Measurements from ENCODE around the gene CPTP. TPM values are rescaled to one million over a fixed set of nuclear protein-coding genes. Genes with fewer than 3 reads are reported as not detected.

CPTP gene
- total and polyA plus RNA-seq, 2 of the 13 experiments (the other 11 are each of a cell fraction or from before 2014, with no cell fraction given) = 5.5 to 9.3 TPM

GRCh38 chr1:1361982-1362423, 37.4 kb downstream of the CPTP start (continued):
- TF ChIP-seq GATA4 (IDR thresholded peaks at IDR 0.05; ENCODE audit: borderline replicate concordance, low read depth) (no peak), TSC22D2 (CRISPR knock-in tag; IDR thresholded peaks at IDR 0.05; ENCODE audit: borderline replicate concordance) (no peak), PRMT3 (CRISPR knock-in tag; IDR thresholded peaks at IDR 0.05; ENCODE audit: borderline replicate concordance, low read depth) (no peak), SATB2 (CRISPR knock-in tag; IDR thresholded peaks at IDR 0.05) (no peak), MXD1 (CRISPR knock-in tag; IDR thresholded peaks at IDR 0.05) (no peak), ZNF713 (CRISPR knock-in tag; IDR thresholded peaks at IDR 0.05) (no peak), SP1 (IDR thresholded peaks at IDR 0.05) (no peak), SP1 (CRISPR knock-in tag; IDR thresholded peaks at IDR 0.05) (no peak), REL (CRISPR knock-in tag; conservative IDR thresholded peaks at IDR 0.05) (no peak), FOXO1 (CRISPR knock-in tag; IDR thresholded peaks at IDR 0.05) (no peak), HDAC2 (CRISPR knock-in tag; IDR thresholded peaks at IDR 0.05) (0 out of 2 replicates have a peak, but pooled peaks have one; percentile 32), SOX6 (IDR thresholded peaks at IDR 0.05) (no peak), SOX6 (CRISPR knock-in tag; IDR thresholded peaks at IDR 0.05) (no peak), SIX1 (CRISPR knock-in tag; IDR thresholded peaks at IDR 0.05; ENCODE audit: borderline replicate concordance) (no peak), AKNA (CRISPR knock-in tag; IDR thresholded peaks at IDR 0.05; ENCODE audit: borderline replicate concordance) (no peak)
- TF ChIP-seq, protein P1, sequence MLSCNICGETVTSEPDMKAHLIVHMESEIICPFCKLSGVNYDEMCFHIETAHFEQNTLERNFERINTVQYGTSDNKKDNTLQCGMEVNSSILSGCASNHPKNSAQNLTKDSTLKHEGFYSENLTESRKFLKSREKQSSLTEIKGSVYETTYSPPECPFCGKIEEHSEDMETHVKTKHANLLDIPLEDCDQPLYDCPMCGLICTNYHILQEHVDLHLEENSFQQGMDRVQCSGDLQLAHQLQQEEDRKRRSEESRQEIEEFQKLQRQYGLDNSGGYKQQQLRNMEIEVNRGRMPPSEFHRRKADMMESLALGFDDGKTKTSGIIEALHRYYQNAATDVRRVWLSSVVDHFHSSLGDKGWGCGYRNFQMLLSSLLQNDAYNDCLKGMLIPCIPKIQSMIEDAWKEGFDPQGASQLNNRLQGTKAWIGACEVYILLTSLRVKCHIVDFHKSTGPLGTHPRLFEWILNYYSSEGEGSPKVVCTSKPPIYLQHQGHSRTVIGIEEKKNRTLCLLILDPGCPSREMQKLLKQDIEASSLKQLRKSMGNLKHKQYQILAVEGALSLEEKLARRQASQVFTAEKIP (CRISPR knock-in tag; IDR thresholded peaks at IDR 0.05; ENCODE audit: borderline replicate concordance) = no peak
- TF ChIP-seq, protein P2, sequence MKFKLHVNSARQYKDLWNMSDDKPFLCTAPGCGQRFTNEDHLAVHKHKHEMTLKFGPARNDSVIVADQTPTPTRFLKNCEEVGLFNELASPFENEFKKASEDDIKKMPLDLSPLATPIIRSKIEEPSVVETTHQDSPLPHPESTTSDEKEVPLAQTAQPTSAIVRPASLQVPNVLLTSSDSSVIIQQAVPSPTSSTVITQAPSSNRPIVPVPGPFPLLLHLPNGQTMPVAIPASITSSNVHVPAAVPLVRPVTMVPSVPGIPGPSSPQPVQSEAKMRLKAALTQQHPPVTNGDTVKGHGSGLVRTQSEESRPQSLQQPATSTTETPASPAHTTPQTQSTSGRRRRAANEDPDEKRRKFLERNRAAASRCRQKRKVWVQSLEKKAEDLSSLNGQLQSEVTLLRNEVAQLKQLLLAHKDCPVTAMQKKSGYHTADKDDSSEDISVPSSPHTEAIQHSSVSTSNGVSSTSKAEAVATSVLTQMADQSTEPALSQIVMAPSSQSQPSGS (CRISPR knock-in tag; IDR thresholded peaks at IDR 0.05) = no peak
- TF ChIP-seq, protein P3, sequence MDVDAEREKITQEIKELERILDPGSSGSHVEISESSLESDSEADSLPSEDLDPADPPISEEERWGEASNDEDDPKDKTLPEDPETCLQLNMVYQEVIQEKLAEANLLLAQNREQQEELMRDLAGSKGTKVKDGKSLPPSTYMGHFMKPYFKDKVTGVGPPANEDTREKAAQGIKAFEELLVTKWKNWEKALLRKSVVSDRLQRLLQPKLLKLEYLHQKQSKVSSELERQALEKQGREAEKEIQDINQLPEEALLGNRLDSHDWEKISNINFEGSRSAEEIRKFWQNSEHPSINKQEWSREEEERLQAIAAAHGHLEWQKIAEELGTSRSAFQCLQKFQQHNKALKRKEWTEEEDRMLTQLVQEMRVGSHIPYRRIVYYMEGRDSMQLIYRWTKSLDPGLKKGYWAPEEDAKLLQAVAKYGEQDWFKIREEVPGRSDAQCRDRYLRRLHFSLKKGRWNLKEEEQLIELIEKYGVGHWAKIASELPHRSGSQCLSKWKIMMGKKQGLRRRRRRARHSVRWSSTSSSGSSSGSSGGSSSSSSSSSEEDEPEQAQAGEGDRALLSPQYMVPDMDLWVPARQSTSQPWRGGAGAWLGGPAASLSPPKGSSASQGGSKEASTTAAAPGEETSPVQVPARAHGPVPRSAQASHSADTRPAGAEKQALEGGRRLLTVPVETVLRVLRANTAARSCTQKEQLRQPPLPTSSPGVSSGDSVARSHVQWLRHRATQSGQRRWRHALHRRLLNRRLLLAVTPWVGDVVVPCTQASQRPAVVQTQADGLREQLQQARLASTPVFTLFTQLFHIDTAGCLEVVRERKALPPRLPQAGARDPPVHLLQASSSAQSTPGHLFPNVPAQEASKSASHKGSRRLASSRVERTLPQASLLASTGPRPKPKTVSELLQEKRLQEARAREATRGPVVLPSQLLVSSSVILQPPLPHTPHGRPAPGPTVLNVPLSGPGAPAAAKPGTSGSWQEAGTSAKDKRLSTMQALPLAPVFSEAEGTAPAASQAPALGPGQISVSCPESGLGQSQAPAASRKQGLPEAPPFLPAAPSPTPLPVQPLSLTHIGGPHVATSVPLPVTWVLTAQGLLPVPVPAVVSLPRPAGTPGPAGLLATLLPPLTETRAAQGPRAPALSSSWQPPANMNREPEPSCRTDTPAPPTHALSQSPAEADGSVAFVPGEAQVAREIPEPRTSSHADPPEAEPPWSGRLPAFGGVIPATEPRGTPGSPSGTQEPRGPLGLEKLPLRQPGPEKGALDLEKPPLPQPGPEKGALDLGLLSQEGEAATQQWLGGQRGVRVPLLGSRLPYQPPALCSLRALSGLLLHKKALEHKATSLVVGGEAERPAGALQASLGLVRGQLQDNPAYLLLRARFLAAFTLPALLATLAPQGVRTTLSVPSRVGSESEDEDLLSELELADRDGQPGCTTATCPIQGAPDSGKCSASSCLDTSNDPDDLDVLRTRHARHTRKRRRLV (CRISPR knock-in tag; IDR thresholded peaks at IDR 0.05) = no peak
